ENCODE measurements around the gene CES3.

Gene CES3, protein sequence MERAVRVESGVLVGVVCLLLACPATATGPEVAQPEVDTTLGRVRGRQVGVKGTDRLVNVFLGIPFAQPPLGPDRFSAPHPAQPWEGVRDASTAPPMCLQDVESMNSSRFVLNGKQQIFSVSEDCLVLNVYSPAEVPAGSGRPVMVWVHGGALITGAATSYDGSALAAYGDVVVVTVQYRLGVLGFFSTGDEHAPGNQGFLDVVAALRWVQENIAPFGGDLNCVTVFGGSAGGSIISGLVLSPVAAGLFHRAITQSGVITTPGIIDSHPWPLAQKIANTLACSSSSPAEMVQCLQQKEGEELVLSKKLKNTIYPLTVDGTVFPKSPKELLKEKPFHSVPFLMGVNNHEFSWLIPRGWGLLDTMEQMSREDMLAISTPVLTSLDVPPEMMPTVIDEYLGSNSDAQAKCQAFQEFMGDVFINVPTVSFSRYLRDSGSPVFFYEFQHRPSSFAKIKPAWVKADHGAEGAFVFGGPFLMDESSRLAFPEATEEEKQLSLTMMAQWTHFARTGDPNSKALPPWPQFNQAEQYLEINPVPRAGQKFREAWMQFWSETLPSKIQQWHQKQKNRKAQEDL

GRCh38 chr16:66961065-66961744 is at the start of gene CES3:
TSS of gene CES3 (plus strand) at chr16:66961266. CDS start at chr16:66961308, 42 bp downstream.
- peak in 1 of 2 donors; percentile 64 for DNase-seq (ENCODE audit: low read depth in 2 of 2)

DNA sequence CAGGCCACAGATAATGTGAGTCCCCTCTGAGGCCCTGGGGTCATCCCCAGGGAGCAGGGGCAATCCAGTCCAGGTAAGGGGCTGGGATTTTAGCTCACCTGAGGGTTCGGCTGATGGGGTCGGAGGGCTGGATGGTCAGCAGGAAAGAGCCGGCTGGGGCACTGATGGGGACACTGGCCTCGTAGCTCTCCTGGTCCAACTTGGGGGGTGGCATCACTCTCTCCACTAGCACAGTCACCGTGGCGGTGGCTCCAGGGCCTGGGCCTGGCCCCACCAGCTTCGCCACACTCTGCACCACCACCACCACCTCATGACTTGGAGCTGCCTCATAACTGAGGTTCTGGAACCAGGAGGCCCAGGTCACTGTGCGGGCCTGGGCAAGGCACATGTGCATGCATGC is 49.3 kb upstream of the CES3 start:
- no peak for DNase-seq (ENCODE audit: low read depth in 2 of 2)

- no peak for DNase-seq (ENCODE audit: low read depth in 2 of 2)
These were observed 48.0 kb upstream of the CES3 start for GRCh38 chr16:66913081-66913480.

DNA sequence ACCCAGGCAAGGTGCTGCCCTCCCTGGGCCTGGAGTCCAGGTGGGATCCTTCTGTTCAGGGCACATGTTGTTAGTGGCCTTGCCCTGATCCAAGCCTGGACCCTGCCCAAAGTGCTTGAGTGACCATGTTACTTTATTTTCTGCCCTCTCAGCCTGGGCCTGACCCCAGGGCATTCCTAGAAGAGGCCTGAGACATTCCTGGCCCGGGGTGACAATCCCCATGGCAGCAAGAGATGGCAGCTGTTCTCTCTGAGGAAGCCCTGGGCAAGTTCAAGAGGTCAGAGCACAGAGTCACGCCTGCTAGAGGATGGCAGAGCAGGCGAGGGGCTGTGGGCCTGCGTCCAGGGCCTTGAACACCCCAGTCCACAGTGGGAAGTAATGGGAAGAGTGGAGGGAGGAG is 47.4 kb upstream of the CES3 start:
- no peak for DNase-seq (ENCODE audit: low read depth in 2 of 2)

GRCh38 chr16:66914541-66914940 is 46.5 kb upstream of the CES3 start:
- DNase-seq (ENCODE audit: low read depth in 2 of 2): no peak

DNA sequence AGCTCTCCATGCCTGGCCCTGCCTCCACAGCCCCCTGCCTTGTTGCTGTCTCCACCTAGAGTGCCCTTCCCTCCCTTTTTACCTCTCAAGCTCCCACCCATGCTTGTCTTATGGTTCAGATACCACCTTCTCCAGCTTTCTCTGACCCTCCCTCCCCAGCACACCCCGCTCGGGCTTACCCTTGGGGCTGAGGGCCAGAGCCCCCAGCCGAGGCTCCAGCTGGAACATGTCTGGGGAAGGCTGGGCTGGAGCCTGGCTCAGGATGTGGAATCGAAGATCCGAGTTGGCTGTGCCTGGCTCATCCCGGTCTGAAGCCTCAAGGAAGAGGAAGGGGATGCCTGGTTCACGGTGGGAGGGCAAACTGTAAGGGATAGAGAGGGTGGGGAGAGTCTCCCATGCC is 46.0 kb upstream of the CES3 start:
- no peak for DNase-seq (ENCODE audit: low read depth in 2 of 2)

- no peak for DNase-seq (ENCODE audit: low read depth in 2 of 2)
These were observed 44.5 kb upstream of the CES3 start for GRCh38 chr16:66916518-66916917.

- DNase-seq (ENCODE audit: low read depth in 2 of 2): no peak
These were observed 43.3 kb upstream of the CES3 start for GRCh38 chr16:66917741-66918140.

DNA sequence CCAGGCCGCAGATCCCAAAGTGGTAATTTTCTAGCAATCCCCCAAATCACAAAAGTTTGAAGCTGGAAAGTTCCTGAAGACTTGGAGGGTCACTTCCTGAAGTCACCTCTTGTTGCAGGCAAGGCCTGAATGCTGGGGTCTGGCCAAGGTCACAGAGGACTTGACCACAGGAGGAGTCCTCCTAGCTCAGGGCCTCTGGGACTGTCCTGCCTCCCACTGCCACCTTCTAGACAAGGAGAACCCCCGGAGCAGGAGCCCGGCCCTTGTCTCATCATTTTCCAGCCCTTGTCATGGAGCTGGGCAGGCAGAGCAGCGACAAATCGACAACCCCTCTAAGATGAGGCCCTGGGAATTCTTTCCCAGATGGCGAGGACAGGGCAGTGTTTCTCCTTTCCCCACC is 42.7 kb upstream of the CES3 start:
- no peak for DNase-seq (ENCODE audit: low read depth in 2 of 2)

GRCh38 chr16:66918803-66919568 is 42.1 kb upstream of the CES3 start, which contains the start of gene CDH16:
TSS of gene CDH16 (minus strand) at chr16:66918885. CDS start at chr16:66918065, 820 bp downstream.
- no peak for DNase-seq (ENCODE audit: low read depth in 2 of 2)

DNA sequence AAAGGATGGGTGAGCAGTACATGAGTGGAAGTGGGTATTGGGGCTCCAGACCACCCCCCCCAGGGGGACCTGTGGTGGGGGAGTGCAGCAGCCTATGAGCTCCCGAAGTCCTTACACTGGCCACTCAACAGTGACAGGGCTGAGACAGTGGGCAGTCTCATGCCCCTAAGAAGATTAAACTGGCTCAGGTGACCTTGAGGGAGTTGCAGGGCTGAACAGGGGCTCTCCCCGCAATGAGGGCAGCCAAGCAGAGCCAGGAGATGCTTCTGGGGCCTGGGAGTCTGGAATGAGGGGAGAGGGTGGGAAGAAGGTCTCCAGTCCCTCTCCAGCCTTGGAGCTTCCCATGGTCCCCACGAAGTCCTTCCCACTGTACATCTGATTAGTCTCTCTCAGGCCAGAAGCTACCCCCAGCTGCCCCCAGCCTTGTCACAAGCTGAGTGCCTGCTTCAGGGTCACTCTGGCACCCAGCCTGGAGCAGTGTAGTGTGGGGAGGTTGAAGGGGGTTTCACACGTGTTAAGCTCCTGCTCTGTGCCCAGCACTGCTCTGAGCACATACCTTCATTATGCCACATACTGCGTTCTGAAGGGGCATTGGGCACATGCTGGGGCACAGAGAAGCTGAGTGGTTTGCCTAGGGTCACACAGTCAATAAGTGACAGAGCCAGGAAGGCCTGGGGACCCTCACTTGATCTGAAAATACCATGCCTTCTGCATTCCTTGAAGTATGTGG is 41.3 kb upstream of the CES3 start:
- DNase-seq (ENCODE audit: low read depth in 2 of 2): no peak

GRCh38 chr16:66920299-66920590 is 40.8 kb upstream of the CES3 start:
- DNase-seq (ENCODE audit: low read depth in 2 of 2): no peak

DNA sequence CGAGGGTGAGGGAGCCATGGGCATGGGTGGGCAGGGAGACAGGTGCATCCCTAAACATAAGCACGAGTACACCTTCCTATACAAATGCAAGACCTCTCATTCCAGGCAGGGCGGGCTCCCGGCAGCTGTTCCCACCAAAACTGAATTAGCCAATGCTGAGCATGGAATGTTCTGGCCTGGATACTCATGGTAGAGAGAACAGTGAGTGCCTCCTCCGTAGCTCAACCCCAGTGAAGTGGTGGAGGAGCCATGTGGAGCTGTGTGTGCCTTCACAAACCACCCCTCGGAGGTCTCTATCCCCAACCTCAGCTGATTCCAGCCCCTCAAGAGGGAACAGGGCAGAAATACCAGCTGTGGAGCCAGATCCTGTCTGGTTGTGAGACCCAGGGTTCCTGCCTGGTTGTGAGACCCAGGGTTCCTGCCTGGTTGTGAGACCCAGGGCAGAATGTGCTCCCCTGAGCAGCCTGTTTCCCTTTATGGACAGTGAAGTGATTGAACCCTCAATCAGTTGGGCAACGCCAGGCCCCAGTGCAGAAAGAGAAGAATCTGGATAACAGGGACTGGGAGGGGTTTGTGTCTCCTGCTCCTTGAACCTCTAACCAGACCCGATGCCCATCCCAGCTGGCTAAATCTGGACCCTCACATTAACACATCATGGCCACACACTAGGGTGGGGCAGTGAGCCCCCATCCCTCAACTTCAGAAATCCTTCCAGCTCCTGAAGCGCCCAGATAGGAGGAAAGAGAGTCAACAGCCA is 40.0 kb upstream of the CES3 start:
- no peak for DNase-seq (ENCODE audit: low read depth in 2 of 2)

- no peak for DNase-seq (ENCODE audit: low read depth in 2 of 2)
These were observed 39.2 kb upstream of the CES3 start for GRCh38 chr16:66921729-66922450.

DNA sequence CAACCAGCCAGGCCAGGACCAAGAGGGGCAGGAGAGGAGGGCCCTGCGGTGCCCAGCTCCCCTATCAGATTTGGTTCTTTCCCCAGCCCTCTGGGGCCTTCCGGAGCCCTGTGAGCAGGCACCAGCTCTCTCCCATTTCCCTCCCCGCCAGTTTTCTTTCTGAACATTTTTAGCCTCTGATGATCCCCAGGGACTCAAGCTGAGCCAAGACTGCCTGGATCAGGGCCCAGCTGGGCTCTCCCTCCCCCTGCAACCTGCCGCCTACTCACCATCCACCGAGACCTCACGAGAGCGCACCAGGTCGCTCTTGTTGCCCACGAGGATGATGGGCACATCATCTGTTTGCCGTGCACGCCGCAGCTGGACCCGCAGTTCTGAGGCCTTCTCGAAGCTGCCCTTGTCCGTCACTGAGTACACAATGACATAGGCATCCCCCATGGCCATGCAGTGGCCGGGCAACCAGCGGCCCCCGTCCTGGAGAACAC is 37.8 kb upstream of the CES3 start:
- DNase-seq (ENCODE audit: low read depth in 2 of 2): no peak

DNA sequence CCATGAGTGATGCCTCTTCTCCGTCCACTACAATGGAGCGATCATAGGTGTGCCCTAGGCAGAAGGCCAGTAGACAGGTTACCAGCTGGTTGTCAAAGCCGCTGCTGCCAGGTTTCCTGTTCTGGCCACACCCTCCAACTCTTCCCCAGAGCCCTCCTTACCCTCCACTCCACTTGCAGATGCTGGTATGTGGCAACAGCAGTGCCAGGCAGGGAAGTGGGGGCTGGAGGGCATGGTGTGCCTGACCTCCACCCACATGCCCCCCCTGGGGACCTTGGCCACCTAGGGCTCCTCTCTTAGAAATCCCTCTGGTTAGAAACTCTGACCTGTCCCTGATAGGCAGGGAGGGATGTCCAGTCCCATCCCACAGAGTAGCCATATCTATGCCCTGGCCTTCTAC is 37.2 kb upstream of the CES3 start:
- no peak for DNase-seq (ENCODE audit: low read depth in 2 of 2)

DNA sequence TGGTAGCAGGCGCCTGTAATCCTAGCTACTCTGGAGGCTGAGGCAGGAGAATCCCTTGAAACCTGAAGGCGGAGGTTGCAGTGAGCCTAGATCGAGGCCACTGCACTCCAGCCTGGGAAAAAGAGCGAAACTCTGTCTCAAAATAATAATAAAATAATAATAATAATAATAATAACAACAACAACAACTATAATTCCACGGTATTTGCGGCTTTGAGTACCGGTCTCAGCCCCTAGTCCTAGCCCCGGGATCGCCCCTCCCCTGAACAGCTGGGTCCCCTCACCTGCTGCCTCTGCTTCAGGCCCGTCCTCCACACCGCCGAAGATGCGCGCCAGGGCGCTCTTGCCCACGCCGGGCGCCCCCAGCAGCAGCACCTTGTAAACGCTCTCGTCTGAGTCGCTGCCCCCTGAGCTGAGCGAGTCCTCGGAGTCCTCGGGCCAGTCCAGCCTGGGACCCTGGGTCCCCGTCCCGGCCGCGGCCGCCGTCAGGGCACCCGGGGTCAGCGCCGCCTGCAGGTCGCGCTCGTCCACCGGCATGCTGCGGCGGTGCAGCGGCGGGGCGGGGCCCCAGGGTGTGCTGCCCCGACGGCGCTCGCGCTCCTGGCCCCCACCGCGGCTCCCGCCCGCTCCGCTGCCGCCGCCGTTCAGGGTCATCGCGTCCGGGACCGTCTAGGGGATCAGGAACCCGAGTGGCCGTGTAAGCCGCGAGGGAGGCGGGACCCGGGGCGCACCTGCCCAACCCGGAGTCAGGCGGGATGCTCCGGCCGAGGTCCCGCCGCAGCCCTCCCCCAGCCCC is 36.3 kb upstream of the CES3 start:
- DNase-seq (ENCODE audit: low read depth in 2 of 2): peak in 1 of 2 donors; percentile 19

DNA sequence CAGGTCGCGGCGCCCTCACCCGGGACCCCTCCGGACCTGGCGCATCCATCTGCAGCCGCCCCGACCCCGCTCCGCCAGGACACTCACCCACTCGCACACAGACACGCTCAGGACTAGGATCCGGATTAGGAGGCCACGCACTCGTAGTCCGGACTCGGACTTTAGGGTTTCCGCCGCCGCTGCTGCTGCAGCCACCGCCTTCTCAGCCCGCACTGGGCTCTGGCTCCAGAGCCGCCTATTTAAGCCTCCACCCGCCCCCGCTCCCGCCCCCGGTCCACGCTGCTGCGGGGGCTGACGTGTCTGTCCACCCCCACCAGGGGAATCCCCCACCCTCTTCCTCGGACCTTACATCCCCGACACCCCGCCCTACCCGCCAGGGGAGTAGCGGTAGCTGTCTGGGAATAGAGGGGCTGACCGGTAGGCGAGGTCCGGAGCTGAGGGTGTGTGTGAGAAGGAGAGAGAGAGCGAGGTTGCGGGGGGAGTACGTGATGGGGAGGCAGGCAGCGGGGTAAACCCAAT is 35.7 kb upstream of the CES3 start, which contains the start of gene RRAD:
TSS of gene RRAD (minus strand) at position 214 of the 519 bp plus-strand sequence. CDS start 356 bp downstream, outside the sequence.
- DNase-seq (ENCODE audit: low read depth in 2 of 2): no peak

Data from activated CD4-positive, alpha-beta T cell treated with anti-CD3 and anti-CD28 coated beads for 24 hours (primary cell).